Esophagus squamous epithelium (tissue), 4 donors: ENCODE data around the gene HM13.

ENCODE experiments used
- CTCF ChIP-seq, 6 experiments: fragments of 450-650 bp in 4 of 6; fragments of 200-600 bp in 2 of 6; sonication (generic) in 2 of 6; IDR thresholded peaks; one replicate each; pipeline ENCODE4 v1.5.1; 2016 to 2019; ENCODE audit warnings: antibody characterized with exemption in 6 of 6, mild to moderate bottlenecking in 4 of 6, moderate library complexity in 4 of 6
- POLR2A ChIP-seq, 4 donors: fragments of 450-650 bp; IDR thresholded peaks; one replicate each; pipeline ENCODE4 v1.6.1; 2017; ENCODE audit warnings: antibody characterized with exemption in 4 of 4, mild to moderate bottlenecking in 4 of 4, moderate library complexity in 3 of 4

DNA sequence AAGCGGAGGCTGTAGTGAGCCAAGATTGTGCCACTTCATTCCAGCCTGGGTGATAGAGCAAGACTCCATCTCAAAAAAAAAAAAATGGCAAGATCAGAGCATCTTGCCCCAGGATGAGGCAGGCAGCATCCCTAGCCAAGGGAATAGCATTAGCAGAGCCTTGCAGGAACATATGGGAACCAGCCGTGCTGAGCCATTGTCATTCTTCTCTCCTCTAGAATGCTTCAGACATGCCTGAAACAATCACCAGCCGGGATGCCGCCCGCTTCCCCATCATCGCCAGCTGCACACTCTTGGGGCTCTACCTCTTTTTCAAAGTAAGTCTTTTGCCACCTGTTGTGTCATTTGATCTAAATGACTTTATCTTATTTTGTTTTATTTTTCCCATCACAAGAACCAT, 13.0 kb downstream of the HM13 start:
- TF ChIP-seq CTCF (IDR thresholded peaks at IDR 0.05) = no peak
- no peak for TF ChIP-seq POLR2A (IDR thresholded peaks at IDR 0.05)
